Osteocyte (in vitro differentiated cells): Measurements from ENCODE around the gene CEBPE. TPM values are rescaled to one million over a fixed set of nuclear protein-coding genes. Genes with fewer than 3 reads are reported as not detected.
A peak's percentile ranks its signal among the peaks of the same experiment; 100 is the strongest.

Experiments
- DNase-seq: peaks from one replicate; pipeline ENCODE4 v3.0.0; 2021; ENCODE audit warnings: mixed read lengths; ENCODE audit not compliant: unreplicated experiment; ENCODE audit errors: extremely low spot score
- H3K27ac Mint-ChIP-seq: one replicate; pipeline ENCODE4 v1.8.0; 2021; ENCODE audit warnings: mild to moderate bottlenecking, mixed read lengths; ENCODE audit not compliant: unreplicated experiment
- H3K27me3 Mint-ChIP-seq: one replicate; pipeline ENCODE4 v1.8.0; 2021; ENCODE audit warnings: mixed read lengths; ENCODE audit not compliant: unreplicated experiment
- H3K36me3 Mint-ChIP-seq: one replicate; pipeline ENCODE4 v1.8.0; 2021; ENCODE audit warnings: mixed read lengths; ENCODE audit not compliant: unreplicated experiment
- H3K4me1 Mint-ChIP-seq: one replicate; pipeline ENCODE4 v1.8.0; 2021; ENCODE audit warnings: mixed read lengths; ENCODE audit not compliant: unreplicated experiment
- H3K4me3 Mint-ChIP-seq: one replicate; pipeline ENCODE4 v1.8.0; 2021; ENCODE audit warnings: mild to moderate bottlenecking, moderate library complexity, mixed read lengths; ENCODE audit not compliant: unreplicated experiment
- H3K9me3 Mint-ChIP-seq: one replicate; pipeline ENCODE4 v1.8.0; 2021; ENCODE audit warnings: mixed read lengths; ENCODE audit not compliant: unreplicated experiment
- total RNA-seq: library from RNA; stranded (reverse); gene quantifications from 2 replicates; pipeline ENCODE4 v1.2.1, GENCODE V29; 2021
- TF ChIP-seq, protein P1 (sequence below): fragments of 200-600 bp; sonication (generic); IDR thresholded peaks from 2 replicates; pipeline ENCODE4 v1.5.0; 2021; ENCODE audit warnings: antibody characterized with exemption, mild to moderate bottlenecking, moderate library complexity

The CEBPE gene
- total RNA-seq, 1 donor from 2014 or later = not detected

DNA sequence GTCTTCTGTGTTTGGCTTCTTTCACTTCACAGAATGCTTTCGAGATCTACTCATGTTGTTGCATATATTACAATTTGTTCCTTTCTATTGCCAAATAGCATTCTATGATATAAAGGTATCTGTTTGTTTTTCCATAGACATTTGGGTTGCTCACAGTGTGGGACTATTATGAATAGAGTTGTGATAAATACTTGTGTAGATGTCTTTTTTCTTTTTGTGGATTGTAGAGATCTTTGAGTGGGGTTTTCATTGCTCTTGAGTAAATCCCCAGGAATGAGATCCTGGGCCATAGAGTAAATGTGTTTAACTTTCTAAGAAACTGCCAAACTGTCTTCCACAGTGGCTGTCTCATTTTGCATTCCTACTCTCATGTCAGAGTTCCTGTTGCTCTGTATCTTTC lies 24.9 kb upstream of the CEBPE start:
- no peak overlapping the region for H3K27ac Mint-ChIP-seq
- TF ChIP-seq, protein P1, sequence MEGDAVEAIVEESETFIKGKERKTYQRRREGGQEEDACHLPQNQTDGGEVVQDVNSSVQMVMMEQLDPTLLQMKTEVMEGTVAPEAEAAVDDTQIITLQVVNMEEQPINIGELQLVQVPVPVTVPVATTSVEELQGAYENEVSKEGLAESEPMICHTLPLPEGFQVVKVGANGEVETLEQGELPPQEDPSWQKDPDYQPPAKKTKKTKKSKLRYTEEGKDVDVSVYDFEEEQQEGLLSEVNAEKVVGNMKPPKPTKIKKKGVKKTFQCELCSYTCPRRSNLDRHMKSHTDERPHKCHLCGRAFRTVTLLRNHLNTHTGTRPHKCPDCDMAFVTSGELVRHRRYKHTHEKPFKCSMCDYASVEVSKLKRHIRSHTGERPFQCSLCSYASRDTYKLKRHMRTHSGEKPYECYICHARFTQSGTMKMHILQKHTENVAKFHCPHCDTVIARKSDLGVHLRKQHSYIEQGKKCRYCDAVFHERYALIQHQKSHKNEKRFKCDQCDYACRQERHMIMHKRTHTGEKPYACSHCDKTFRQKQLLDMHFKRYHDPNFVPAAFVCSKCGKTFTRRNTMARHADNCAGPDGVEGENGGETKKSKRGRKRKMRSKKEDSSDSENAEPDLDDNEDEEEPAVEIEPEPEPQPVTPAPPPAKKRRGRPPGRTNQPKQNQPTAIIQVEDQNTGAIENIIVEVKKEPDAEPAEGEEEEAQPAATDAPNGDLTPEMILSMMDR = no peak
- H3K4me1 Mint-ChIP-seq = peaks cover 10% of the 10 kb centered on the region
- peaks cover 33% of the 10 kb centered on the region for H3K27me3 Mint-ChIP-seq
- no peaks in the 10 kb centered on the region for H3K36me3 Mint-ChIP-seq
- DNase-seq = no peak
- no peak overlapping the region for H3K4me3 Mint-ChIP-seq
- no peaks in the 10 kb centered on the region for H3K9me3 Mint-ChIP-seq

GRCh38 chr14:23142826-23143225 lies 23.8 kb upstream of the CEBPE start:
- TF ChIP-seq, protein P1 = no peak
- H3K9me3 Mint-ChIP-seq = no peaks in the 10 kb centered on the region
- H3K4me3 Mint-ChIP-seq = no peak overlapping the region
- peaks cover 10% of the 10 kb centered on the region for H3K4me1 Mint-ChIP-seq
- peaks cover 41% of the 10 kb centered on the region for H3K27me3 Mint-ChIP-seq
- no peak overlapping the region for H3K27ac Mint-ChIP-seq
- no peak for DNase-seq
- no peaks in the 10 kb centered on the region for H3K36me3 Mint-ChIP-seq

GRCh38 chr14:23141706-23142444 lies 22.8 kb upstream of the CEBPE start:
- H3K27ac Mint-ChIP-seq = peak overlapping the region; percentile 23
- H3K9me3 Mint-ChIP-seq = no peaks in the 10 kb centered on the region
- no peak for DNase-seq

DNA sequence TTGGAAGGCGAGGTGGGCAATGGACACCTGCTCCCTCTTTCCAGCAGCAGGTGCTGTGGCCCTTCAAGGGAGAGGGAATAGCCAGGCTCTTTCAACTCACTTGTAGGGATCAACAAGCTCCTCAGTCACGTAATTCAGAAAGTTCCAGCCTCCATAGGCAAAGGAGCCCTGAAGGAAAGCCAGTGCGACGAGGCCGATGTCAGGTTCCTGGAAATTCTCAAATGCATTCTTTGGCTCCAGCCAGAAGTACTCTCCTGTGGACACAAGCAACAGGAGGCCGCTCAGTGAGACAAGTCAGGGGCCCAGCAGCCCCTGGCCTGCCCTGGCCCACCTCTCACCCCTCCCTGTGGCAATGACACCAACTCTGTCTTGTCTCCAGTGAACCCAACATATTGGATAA lies 21.3 kb upstream of the CEBPE start:
- Mint-ChIP-seq H3K4me3 (no peak overlapping the region), H3K9me3 (no peaks in the 10 kb centered on the region), H3K4me1 (peaks cover 10% of the 10 kb centered on the region), H3K27me3 (peaks cover 38% of the 10 kb centered on the region), H3K36me3 (no peaks in the 10 kb centered on the region), H3K27ac (no peak overlapping the region)
- TF ChIP-seq, protein P1 = no peak
- DNase-seq = no peak

More at GRCh38 chr14:23141706-23142444, 22.8 kb upstream of the CEBPE start:
- no peaks in the 10 kb centered on the region for H3K36me3 Mint-ChIP-seq
- no peak overlapping the region for H3K4me3 Mint-ChIP-seq
- peaks cover 41% of the 10 kb centered on the region for H3K27me3 Mint-ChIP-seq
- TF ChIP-seq, protein P1 = no peak
- H3K4me1 Mint-ChIP-seq = peaks cover 10% of the 10 kb centered on the region

- H3K9me3 Mint-ChIP-seq = no peaks in the 10 kb centered on the region
- H3K4me1 Mint-ChIP-seq = peaks cover 10% of the 10 kb centered on the region
- H3K36me3 Mint-ChIP-seq = no peaks in the 10 kb centered on the region
- TF ChIP-seq, protein P1 = no peak
- H3K4me3 Mint-ChIP-seq = no peak overlapping the region
- no peak for DNase-seq
- H3K27ac Mint-ChIP-seq = no peak overlapping the region
- peaks cover 38% of the 10 kb centered on the region for H3K27me3 Mint-ChIP-seq
These were observed 20.8 kb upstream of the CEBPE start for GRCh38 chr14:23139874-23140273.
